H1 (cell line): ENCODE data around the gene TBX18. TPM values are rescaled to one million over a fixed set of nuclear protein-coding genes. Genes with fewer than 3 reads are reported as not detected.

Experiments used
- CTCF ChIA-PET: fragments of 300-600 bp; sonication (Branson Sonifier 250); formaldehyde crosslinking; loops from one replicate; lab custom pipeline; 2021; ENCODE audit not compliant: partially characterized antibody; lab: Charles Lee
- POLR2A ChIA-PET: fragments of 300-600 bp; sonication (Branson Sonifier 250); formaldehyde crosslinking; loops from one replicate; lab custom pipeline; 2021; ENCODE audit warnings: inconsistent platforms; ENCODE audit not compliant: partially characterized antibody; lab: Charles Lee
- DNase-seq, 2 experiments: peaks; one replicate each; pipeline versions ENCODE4 v3.0.0 to v3.0.0-alpha.2; 2010 to 2022; ENCODE audit warnings: low spot score in 2 of 2, low read depth in 1 of 2, mixed read lengths in 1 of 2
- FAIRE-seq: peaks from 2 replicates; lab custom pipeline; 2011; peaks lifted over from hg19 to GRCh38; lab: Jason Lieb, UNC
- H2AFZ ChIP-seq: 2 replicates; pipeline ENCODE4 v1.8.1; 2012; ENCODE audit warnings: low read length, inconsistent platforms
- H2AK5ac ChIP-seq: 2 replicates; pipeline ENCODE4 v1.6.1; 2013; ENCODE audit warnings: low read depth, low read length
- H2BK120ac ChIP-seq: replicated peaks from 2 replicates; pipeline ENCODE3; 2013; ENCODE audit warnings: low read depth, low read length, inconsistent platforms
- H2BK12ac ChIP-seq: 2 replicates; pipeline ENCODE4 v1.6.1; 2013; ENCODE audit warnings: low read depth, low read length
- H2BK15ac ChIP-seq: 2 replicates; pipeline ENCODE4 v1.6.1; 2013; ENCODE audit warnings: low read length
- H2BK20ac ChIP-seq: 2 replicates; pipeline ENCODE4 v1.6.1; 2013; ENCODE audit warnings: low read length
- H2BK5ac ChIP-seq: 2 replicates; pipeline ENCODE4 v1.6.1; 2013; ENCODE audit warnings: low read depth, low read length
- H3K14ac ChIP-seq: 2 replicates; pipeline ENCODE4 v1.6.1; 2013; ENCODE audit warnings: inconsistent platforms; ENCODE audit not compliant: insufficient read length
- H3K18ac ChIP-seq: 2 replicates; pipeline ENCODE4 v1.6.1; 2013; ENCODE audit warnings: low read length; ENCODE audit errors: extremely low read depth
- H3K23ac ChIP-seq: 2 replicates; pipeline ENCODE4 v1.6.1; 2013; ENCODE audit warnings: inconsistent platforms; ENCODE audit not compliant: insufficient read length
- H3K23me2 ChIP-seq: 2 replicates; pipeline ENCODE4 v1.6.1; 2013; ENCODE audit warnings: low read depth, low read length
- H3K27ac ChIP-seq: 2 replicates; pipeline ENCODE4 v1.6.1; 2011; ENCODE audit warnings: low read depth, low read length, inconsistent platforms
- H3K27me3 ChIP-seq, 4 experiments: replicated peaks in 1 of 4; 1 replicate in 1 of 4; 2 replicates in 3 of 4; pipeline versions ENCODE4 v1.6.1 to v1.8.1; 2011 to 2013; ENCODE audit warnings: low read length in 3 of 4, mild to moderate bottlenecking in 3 of 4, inconsistent platforms in 2 of 4, mixed read lengths in 2 of 4, moderate library complexity in 1 of 4; ENCODE audit not compliant: control insufficient read depth in 3 of 4, insufficient read depth in 3 of 4; ENCODE audit errors: extremely low read depth in 1 of 4
- H3K36me3 ChIP-seq, 4 experiments: 2 replicates each; pipeline versions ENCODE4 v1.6.1 to v1.8.1; 2011 to 2013; ENCODE audit warnings: mild to moderate bottlenecking in 4 of 4, low read length in 3 of 4, moderate library complexity in 2 of 4, control low read depth in 1 of 4, inconsistent platforms in 1 of 4; ENCODE audit not compliant: insufficient read depth in 4 of 4, control insufficient read depth in 2 of 4
- H3K4ac ChIP-seq: replicated peaks from 2 replicates; pipeline ENCODE3; 2013; ENCODE audit warnings: low read length, low read depth, mixed read lengths, inconsistent platforms; ENCODE audit not compliant: insufficient read length
- H3K4me1 ChIP-seq, 4 experiments: replicated peaks in 1 of 4; 1 replicate in 1 of 4; 2 replicates in 3 of 4; pipeline versions ENCODE4 v1.6.1 to v1.8.1; 2011 to 2013; ENCODE audit warnings: low read length in 3 of 4, inconsistent platforms in 2 of 4, mixed read lengths in 1 of 4; ENCODE audit not compliant: insufficient read depth in 4 of 4, control insufficient read depth in 3 of 4
- H3K4me2 ChIP-seq, 2 experiments: 2 replicates each; pipeline versions ENCODE4 v1.6.1 to v1.8.1; 2011 to 2013; ENCODE audit warnings: low read depth in 2 of 2, low read length in 2 of 2, control low read depth in 1 of 2, inconsistent platforms in 1 of 2, mild to moderate bottlenecking in 1 of 2; ENCODE audit not compliant: insufficient read depth in 1 of 2
- H3K4me3 ChIP-seq, 4 experiments: fragments of 200-600, 300-600 bp in 1 of 4; sonication (generic), shearing (Covaris generic), sonication (Bioruptor Twin) in 1 of 4; 2 replicates each; pipeline versions ENCODE4 v1.5.1 to v1.8.1; 2011 to 2016; ENCODE audit warnings: low read length in 4 of 4, low read depth in 3 of 4, control low read depth in 2 of 4, inconsistent platforms in 2 of 4, mild to moderate bottlenecking in 2 of 4, mixed read lengths in 1 of 4, moderate library complexity in 1 of 4; ENCODE audit not compliant: insufficient read depth in 2 of 4; ENCODE audit errors: extremely low read depth in 1 of 4
- H3K56ac ChIP-seq: replicated peaks from 2 replicates; pipeline ENCODE3; 2013; ENCODE audit warnings: low read depth, mild to moderate bottlenecking, mixed read lengths, low read length, inconsistent platforms; ENCODE audit not compliant: insufficient read length
- H3K79me1 ChIP-seq: 2 replicates; pipeline ENCODE4 v1.6.1; 2013; ENCODE audit warnings: low read depth, low read length, control low read depth
- H3K79me2 ChIP-seq, 2 experiments: 2 replicates each; pipeline versions ENCODE4 v1.6.1 to v1.8.1; 2012 to 2013; ENCODE audit warnings: low read length in 2 of 2, mild to moderate bottlenecking in 2 of 2, inconsistent platforms in 1 of 2; ENCODE audit not compliant: insufficient read depth in 2 of 2, control insufficient read depth in 1 of 2
- H3K9ac ChIP-seq, 4 experiments: replicated peaks in 1 of 4; 1 replicate in 1 of 4; 2 replicates in 3 of 4; pipeline versions ENCODE4 v1.6.1 to v1.8.1; 2011 to 2013; ENCODE audit warnings: low read depth in 3 of 4, low read length in 3 of 4, control low read depth in 2 of 4, mild to moderate bottlenecking in 2 of 4, moderate library complexity in 2 of 4, inconsistent platforms in 1 of 4; ENCODE audit errors: extremely low read depth in 1 of 4
- H3K9me3 ChIP-seq, 2 experiments: 2 replicates each; pipeline versions ENCODE4 v1.6.1 to v1.8.1; 2012 to 2013; ENCODE audit warnings: mild to moderate bottlenecking in 2 of 2, moderate library complexity in 2 of 2, control low read depth in 1 of 2, inconsistent platforms in 1 of 2, low read depth in 1 of 2, low read length in 1 of 2, mixed read lengths in 1 of 2; ENCODE audit not compliant: insufficient read depth in 2 of 2
- H4K20me1 ChIP-seq, 2 experiments: replicated peaks in 1 of 2; 2 replicates each; pipeline versions ENCODE3 to v1.8.1; 2011 to 2013; ENCODE audit warnings: inconsistent platforms in 2 of 2, low read length in 2 of 2, mild to moderate bottlenecking in 1 of 2; ENCODE audit not compliant: insufficient read depth in 2 of 2, control insufficient read depth in 1 of 2
- H4K5ac ChIP-seq: 2 replicates; pipeline ENCODE4 v1.6.1; 2013; ENCODE audit warnings: low read length, low read depth, mixed read lengths, inconsistent platforms; ENCODE audit not compliant: insufficient read length
- H4K8ac ChIP-seq: 2 replicates; pipeline ENCODE4 v1.8.0; 2013; ENCODE audit warnings: mild to moderate bottlenecking, moderate library complexity, low read length, inconsistent platforms; ENCODE audit not compliant: insufficient read depth; ENCODE audit errors: extremely low read depth
- H4K91ac ChIP-seq: replicated peaks from 2 replicates; pipeline ENCODE3; 2013; ENCODE audit warnings: low read length, mixed read lengths, inconsistent platforms; ENCODE audit not compliant: insufficient read length
- ATF2 ChIP-seq: IDR thresholded peaks from 2 replicates; pipeline ENCODE4 v1.6.1; 2012; ENCODE audit warnings: low read length, inconsistent platforms
- CBX8 ChIP-seq: fragments of 300-800, 300-1000 bp; sonication (generic); IDR thresholded peaks from 2 replicates; pipeline ENCODE4 v1.7.1; 2016; ENCODE audit warnings: low read depth, low read length, borderline replicate concordance
- CREB1 ChIP-seq: IDR thresholded peaks from 2 replicates; pipeline ENCODE4 v1.6.1; 2012; ENCODE audit warnings: inconsistent platforms
- GTF2F1 ChIP-seq: IDR thresholded peaks from 2 replicates; pipeline ENCODE4 v1.6.1; 2012; ENCODE audit warnings: low read depth, low read length, improper control_type of control experiment, borderline replicate concordance
- HDAC2 ChIP-seq, 2 experiments: fragments of 300-600 bp in 1 of 2; sonication (generic) in 1 of 2; IDR thresholded peaks; 2 replicates each; pipeline ENCODE4 v1.6.1; 2011 to 2012; ENCODE audit warnings: low read depth in 2 of 2, low read length in 2 of 2, mild to moderate bottlenecking in 2 of 2, moderate library complexity in 2 of 2, borderline replicate concordance in 1 of 2, inconsistent platforms in 1 of 2
- MAFK ChIP-seq: IDR thresholded peaks from 2 replicates; pipeline ENCODE4 v1.6.1; 2012; ENCODE audit warnings: low read depth, mild to moderate bottlenecking, improper control_type of control experiment, low read length
- NANOG ChIP-seq: IDR thresholded peaks from 2 replicates; pipeline ENCODE4 v1.6.1; 2011; ENCODE audit warnings: low read length, low read depth, mild to moderate bottlenecking, inconsistent platforms; ENCODE audit not compliant: insufficient read depth, poor library complexity, severe bottlenecking
- NRF1 ChIP-seq: IDR thresholded peaks from 2 replicates; pipeline ENCODE4 v1.6.1; 2011; ENCODE audit warnings: mild to moderate bottlenecking, low read depth, low read length, improper control_type of control experiment
- PHF8 ChIP-seq: fragments of 200-600 bp; sonication (generic); conservative IDR thresholded peaks from 2 replicates; pipeline ENCODE4 v1.7.1; 2012; ENCODE audit warnings: low read depth, mild to moderate bottlenecking, inconsistent platforms, low read length, moderate library complexity
- RAD21 ChIP-seq, 2 experiments: IDR thresholded peaks in 1 of 2; conservative IDR thresholded peaks in 1 of 2; 2 replicates each; pipeline ENCODE4 v1.6.1; 2011; ENCODE audit warnings: low read depth in 2 of 2, low read length in 2 of 2, improper control_type of control experiment in 1 of 2, inconsistent platforms in 1 of 2, mild to moderate bottlenecking in 1 of 2, moderate library complexity in 1 of 2
- SIX5 ChIP-seq: IDR thresholded peaks from 2 replicates; pipeline ENCODE4 v1.6.1; 2011; ENCODE audit warnings: mild to moderate bottlenecking, low read depth, low read length
- SUZ12 ChIP-seq: fragments of 200-600 bp; sonication (generic); IDR thresholded peaks from 2 replicates; pipeline ENCODE4 v1.6.1; 2012; ENCODE audit warnings: mild to moderate bottlenecking, inconsistent platforms, low read length, moderate library complexity, mixed read lengths
- WGBS, 2 experiments: shearing (Covaris generic) in 1 of 2; methylation state at CpG; one replicate each; pipeline versions ENCODE4 v1.1.6 to v1.1.7; 2013 to 2015; ENCODE audit warnings: low lambda C conversion rate in 2 of 2, mixed read lengths in 2 of 2, inconsistent platforms in 1 of 2, low coverage in 1 of 2, missing lambda C conversion rate in 1 of 2; ENCODE audit not compliant: insufficient replicate concordance in 2 of 2, insufficient coverage in 1 of 2, insufficient read length in 1 of 2; ENCODE audit errors: extremely low coverage in 1 of 2, missing lambda C conversion rate in 1 of 2; 5-methylcytosine and 5-hydroxymethylcytosine counted together
- polyA plus RNA-seq, 7 experiments: library from polyadenylated mRNA; depleted of rRNA in 3 of 7; stranded (reverse) in 5 of 7; unstranded in 2 of 7; fragments of >200 nt in 5 of 7; fragments of 200-250 nt in 2 of 7; gene quantifications; 1 replicate in 5 of 7; 2 replicates in 1 of 7; 4 replicates in 1 of 7; pipeline versions ENCODE4 v1.2.1 to v1.2.3, GENCODE V29; 2011 to 2013; ENCODE audit warnings: missing spikeins in 2 of 7, mixed read lengths in 2 of 7
- total RNA-seq: library from RNA; stranded (reverse); fragmentation: NEBNext Ultra II Directional; extraction: Animal tissue kit (Norgen Biotek cat#: 25700); gene quantifications from 2 replicates; pipeline ENCODE4 v1.2.1, GENCODE V29; 2021

The TBX18 gene
- total and polyA plus RNA-seq, 2 of the 8 experiments (the other 6 are each of a cell fraction or from before 2014, with no cell fraction given), result 0.02 TPM; not detected in 1

- Histone ChIP-seq H3K9ac (no peak overlapping the region), H4K8ac (no peak overlapping the region)
- TF ChIP-seq ATF2, result no peak
- TF ChIP-seq CREB1, result no peak
- no peak for TF ChIP-seq RAD21 (IDR thresholded peaks at IDR 0.05 in 1 of 2, conservative IDR thresholded peaks at IDR 0.05 in 1 of 2; ENCODE audit: low read depth in 2 of 2, low read length in 2 of 2)
- no peak for TF ChIP-seq PHF8
- TF ChIP-seq GTF2F1, result no peak
- no peak for TF ChIP-seq CBX8
- no peak for TF ChIP-seq NRF1
- no peak for TF ChIP-seq HDAC2 (IDR thresholded peaks at IDR 0.05; ENCODE audit: borderline replicate concordance in 1 of 2, low read depth in 2 of 2, low read length in 2 of 2)
- TF ChIP-seq NANOG, result no peak
- no peak for TF ChIP-seq SUZ12
- TF ChIP-seq SIX5, result no peak
- no peak for TF ChIP-seq MAFK
Observed at GRCh38 chr6:84779917-84780316, 15.5 kb upstream of the TBX18 start.

More at GRCh38 chr6:84779917-84780316, 15.5 kb upstream of the TBX18 start:
- no peaks in the 10 kb centered on the region for H3K79me2 ChIP-seq
- DNase-seq (no peak), FAIRE-seq (no peak)
- H2BK120ac ChIP-seq, result no peak overlapping the region
- no peak overlapping the region for H4K5ac ChIP-seq
- H3K4ac ChIP-seq, result no peak overlapping the region
- no peaks in the 10 kb centered on the region for H3K4me1 ChIP-seq
- no peaks in the 10 kb centered on the region for H3K79me1 ChIP-seq
- H3K14ac ChIP-seq, result no peak overlapping the region
- H3K27me3 ChIP-seq, result peaks cover 6 to 24% (median 16%) of the 10 kb centered on the region in 4 experiments
- WGBS, 2 experiments, result 83% methylated on average over 2 of the region's 2 CpGs; no CpG with 5 or more reads in 1 of the 2 experiments
- no peak overlapping the region for H2BK12ac ChIP-seq
- no peaks in the 10 kb centered on the region for H3K36me3 ChIP-seq
- no peak overlapping the region for H3K56ac ChIP-seq
- no peak overlapping the region for H2AFZ ChIP-seq
- H3K4me3 ChIP-seq, result no peak overlapping the region
- H3K18ac ChIP-seq, result no peak overlapping the region
- CTCF ChIA-PET, result interaction anchor here (0.8 to 4.2 kb wide), 9 partner anchors 11 to 544 kb away, joined by 3 to 22 read pairs (median 4); no protein-coding TSS in a partner anchor
- H2BK5ac ChIP-seq, result no peak overlapping the region
- no peak overlapping the region for H2BK15ac ChIP-seq
- no peak overlapping the region for H4K91ac ChIP-seq
- H2AK5ac ChIP-seq, result no peak overlapping the region
- POLR2A ChIA-PET, result no interaction called here
- no peak overlapping the region for H2BK20ac ChIP-seq
- peaks cover 0 to 1% of the 10 kb centered on the region in 2 experiments for H4K20me1 ChIP-seq
- no peak overlapping the region for H3K4me2 ChIP-seq
- H3K23me2 ChIP-seq, result peaks cover 3% of the 10 kb centered on the region; the same call in 1 of the 2 replicates
- H3K23ac ChIP-seq, result no peak overlapping the region
- no peaks in the 10 kb centered on the region for H3K9me3 ChIP-seq
- H3K27ac ChIP-seq, result no peak overlapping the region
